ENCODE data around the gene IL1RL2. TPM values are rescaled to one million over a fixed set of nuclear protein-coding genes. Genes with fewer than 3 reads are reported as not detected.
A peak's percentile ranks its signal among the peaks of the same experiment; 100 is the strongest.

The IL1RL2 gene
- total RNA-seq, 1 donor from 2014 or later: 5.2 TPM

DNA sequence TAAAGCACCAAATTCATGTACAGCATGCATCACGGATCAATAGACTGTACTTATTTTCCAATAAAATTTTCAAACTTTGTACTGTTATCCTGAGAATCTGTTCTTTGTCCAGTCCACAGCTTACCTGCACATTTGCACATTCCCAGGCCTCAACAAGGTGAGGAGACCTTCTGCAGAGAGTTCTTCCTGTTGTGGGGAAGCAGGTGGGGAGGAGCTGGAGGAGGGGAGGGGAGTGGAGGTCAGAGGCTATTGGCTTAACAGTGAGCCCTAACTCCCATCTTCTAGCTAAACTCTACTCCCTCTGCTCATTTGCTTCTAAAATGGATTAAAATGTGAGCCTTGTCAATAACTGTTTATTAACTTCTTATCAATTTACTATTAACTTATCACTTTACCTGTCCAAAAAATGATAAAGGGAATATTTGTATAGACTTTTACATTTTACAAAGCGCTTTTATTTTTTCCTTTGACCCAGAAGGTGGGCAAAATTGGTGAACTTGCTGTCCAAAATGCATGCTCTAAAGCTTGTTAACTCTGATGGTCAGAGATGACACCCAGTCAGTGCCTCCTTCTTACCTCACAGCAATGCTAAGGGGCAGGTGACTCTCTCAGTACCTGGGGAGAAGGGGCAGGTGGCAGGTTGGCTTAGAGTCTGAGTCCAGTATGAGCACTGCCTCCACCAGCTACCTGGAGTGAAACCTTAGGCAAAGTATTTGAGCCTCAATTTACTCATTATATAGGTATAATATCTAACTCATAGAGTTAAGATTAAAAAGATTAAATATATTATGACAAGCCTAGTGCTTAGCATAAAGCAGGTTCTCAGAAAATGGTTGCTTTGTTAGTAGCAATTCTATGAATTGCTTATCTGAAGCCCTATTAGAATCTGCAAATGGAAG, 6.8 kb upstream of the IL1RL2 start:
- Histone ChIP-seq H3K27ac (no peak overlapping the region), H3K4me1 (no peaks in the 10 kb centered on the region), H3K4me3 (no peak overlapping the region), H3K36me3 (peaks cover 0 to 34% of the 10 kb centered on the region in 2 donors), H3K9me3 (no peaks in the 10 kb centered on the region), H3K27me3 (no peaks in the 10 kb centered on the region)
- TF ChIP-seq, protein P1, sequence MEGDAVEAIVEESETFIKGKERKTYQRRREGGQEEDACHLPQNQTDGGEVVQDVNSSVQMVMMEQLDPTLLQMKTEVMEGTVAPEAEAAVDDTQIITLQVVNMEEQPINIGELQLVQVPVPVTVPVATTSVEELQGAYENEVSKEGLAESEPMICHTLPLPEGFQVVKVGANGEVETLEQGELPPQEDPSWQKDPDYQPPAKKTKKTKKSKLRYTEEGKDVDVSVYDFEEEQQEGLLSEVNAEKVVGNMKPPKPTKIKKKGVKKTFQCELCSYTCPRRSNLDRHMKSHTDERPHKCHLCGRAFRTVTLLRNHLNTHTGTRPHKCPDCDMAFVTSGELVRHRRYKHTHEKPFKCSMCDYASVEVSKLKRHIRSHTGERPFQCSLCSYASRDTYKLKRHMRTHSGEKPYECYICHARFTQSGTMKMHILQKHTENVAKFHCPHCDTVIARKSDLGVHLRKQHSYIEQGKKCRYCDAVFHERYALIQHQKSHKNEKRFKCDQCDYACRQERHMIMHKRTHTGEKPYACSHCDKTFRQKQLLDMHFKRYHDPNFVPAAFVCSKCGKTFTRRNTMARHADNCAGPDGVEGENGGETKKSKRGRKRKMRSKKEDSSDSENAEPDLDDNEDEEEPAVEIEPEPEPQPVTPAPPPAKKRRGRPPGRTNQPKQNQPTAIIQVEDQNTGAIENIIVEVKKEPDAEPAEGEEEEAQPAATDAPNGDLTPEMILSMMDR (IDR thresholded peaks at IDR 0.05): no peak
- TF ChIP-seq POLR2A (IDR thresholded peaks at IDR 0.05) (no peak), POLR2AphosphoS5 (IDR thresholded peaks at IDR 0.05; ENCODE audit: insufficient read depth in 1 of 2, low read depth in 1 of 2) (no peak)
- no peak for DNase-seq (ENCODE audit: extremely low spot score in 2 of 2)
- intact Hi-C loops (cut with DNase I): no loop called here

DNA sequence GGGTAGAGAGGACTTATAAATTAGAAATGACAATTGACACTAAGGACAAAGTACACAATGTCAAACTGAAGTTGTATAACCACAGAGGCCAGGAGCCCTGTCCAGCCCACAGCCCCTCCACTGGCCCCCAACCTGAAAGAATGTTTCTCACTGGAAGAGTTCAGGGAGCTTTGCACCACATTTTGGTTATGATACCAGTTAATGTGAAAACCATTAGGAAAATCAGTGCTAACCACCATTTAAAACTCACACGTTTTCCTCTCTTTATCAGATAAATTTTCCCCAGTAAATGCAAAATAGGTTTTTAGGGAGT, 6.2 kb upstream of the IL1RL2 start:
- intact Hi-C loops (cut with DNase I): no loop called here
- TF ChIP-seq POLR2A (IDR thresholded peaks at IDR 0.05): no peak
- no peak for TF ChIP-seq POLR2AphosphoS5 (IDR thresholded peaks at IDR 0.05; ENCODE audit: insufficient read depth in 1 of 2, low read depth in 1 of 2)
- TF ChIP-seq, protein P1 (IDR thresholded peaks at IDR 0.05): no peak

DNA sequence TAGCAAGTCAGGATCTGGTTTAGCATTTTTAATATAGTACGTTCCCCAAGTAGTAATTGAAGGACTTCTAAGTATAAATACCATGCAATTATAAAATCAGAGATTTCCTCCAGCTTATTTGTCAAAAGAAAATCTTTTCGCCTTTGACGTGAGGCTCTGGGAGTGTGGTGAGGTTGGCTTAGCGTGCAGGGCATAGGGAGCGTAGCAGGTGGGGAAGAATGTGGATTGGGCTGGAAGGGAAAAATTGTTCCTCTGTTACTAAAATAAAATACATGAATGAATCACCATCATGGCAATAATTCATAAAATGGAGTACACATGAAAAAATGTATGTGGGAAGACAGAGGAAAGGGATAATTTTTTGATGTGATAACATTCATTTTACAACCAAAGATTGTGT, 5.4 kb upstream of the IL1RL2 start:
- peaks cover 0 to 20% of the 10 kb centered on the region in 2 donors for H3K36me3 ChIP-seq
- no peak overlapping the region for H3K4me3 ChIP-seq
- intact Hi-C loops (cut with DNase I): no loop called here
- no peaks in the 10 kb centered on the region for H3K4me1 ChIP-seq
- H3K27me3 ChIP-seq: no peaks in the 10 kb centered on the region
- no peak for DNase-seq (ENCODE audit: extremely low spot score in 2 of 2)
- no peak overlapping the region for H3K27ac ChIP-seq
- TF ChIP-seq, protein P1 (IDR thresholded peaks at IDR 0.05): no peak
- TF ChIP-seq POLR2AphosphoS5 (IDR thresholded peaks at IDR 0.05; ENCODE audit: insufficient read depth in 1 of 2, low read depth in 1 of 2): no peak
- TF ChIP-seq POLR2A (IDR thresholded peaks at IDR 0.05): no peak
- H3K9me3 ChIP-seq: no peaks in the 10 kb centered on the region

More for the DNA sequence above, 6.2 kb upstream of the IL1RL2 start:
- no peak overlapping the region for H3K4me3 ChIP-seq
- no peak for DNase-seq (ENCODE audit: extremely low spot score in 2 of 2)
- no peak overlapping the region for H3K27ac ChIP-seq
- H3K27me3 ChIP-seq: no peaks in the 10 kb centered on the region
- H3K9me3 ChIP-seq: no peaks in the 10 kb centered on the region
- no peaks in the 10 kb centered on the region for H3K4me1 ChIP-seq
- peaks cover 0 to 28% of the 10 kb centered on the region in 2 donors for H3K36me3 ChIP-seq

DNA sequence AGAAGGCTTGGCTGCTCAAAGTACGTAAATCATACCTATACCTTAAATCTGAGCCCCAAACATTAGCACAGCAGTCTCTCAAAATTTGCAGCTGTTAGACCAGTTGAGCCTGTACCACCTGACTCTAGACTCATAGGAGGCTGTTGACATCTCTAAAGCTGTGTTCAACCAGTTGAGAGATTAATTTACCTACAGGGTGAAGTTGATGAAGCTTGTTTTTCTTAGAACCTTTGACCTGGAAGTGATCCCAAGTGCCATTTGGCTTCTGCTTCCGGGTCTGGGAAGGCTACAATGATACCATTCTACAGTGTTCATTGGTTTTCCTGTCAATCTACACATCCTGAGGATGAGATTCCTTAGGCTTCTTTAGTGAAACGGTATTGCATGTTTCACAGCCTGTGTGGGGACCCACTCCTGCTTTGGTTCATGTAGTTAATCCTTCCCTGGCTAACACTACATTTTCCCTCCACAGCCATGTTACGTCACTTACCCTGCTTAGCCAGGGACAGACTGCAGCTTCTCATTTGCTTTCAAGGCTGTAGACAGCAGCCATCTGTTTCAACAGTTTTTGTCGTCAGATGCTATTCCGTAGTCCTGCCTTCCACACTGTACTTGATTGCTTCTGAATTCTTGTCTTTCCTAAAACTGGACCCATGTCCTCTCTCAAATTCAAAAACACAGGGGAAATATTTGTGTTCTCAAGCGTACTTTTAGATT, 4.7 kb upstream of the IL1RL2 start:
- Histone ChIP-seq H3K4me3 (no peak overlapping the region), H3K36me3 (peaks cover 0 to 13% of the 10 kb centered on the region in 2 donors), H3K4me1 (peaks cover 7% of the 10 kb centered on the region), H3K9me3 (no peaks in the 10 kb centered on the region), H3K27me3 (no peaks in the 10 kb centered on the region), H3K27ac (no peak overlapping the region)
- intact Hi-C loops (cut with DNase I): no loop called here
- TF ChIP-seq POLR2A (IDR thresholded peaks at IDR 0.05) (no peak), POLR2AphosphoS5 (IDR thresholded peaks at IDR 0.05; ENCODE audit: insufficient read depth in 1 of 2, low read depth in 1 of 2) (peak in 1 of 2 donors; percentile 55)
- no peak for DNase-seq (ENCODE audit: extremely low spot score in 2 of 2)

DNA sequence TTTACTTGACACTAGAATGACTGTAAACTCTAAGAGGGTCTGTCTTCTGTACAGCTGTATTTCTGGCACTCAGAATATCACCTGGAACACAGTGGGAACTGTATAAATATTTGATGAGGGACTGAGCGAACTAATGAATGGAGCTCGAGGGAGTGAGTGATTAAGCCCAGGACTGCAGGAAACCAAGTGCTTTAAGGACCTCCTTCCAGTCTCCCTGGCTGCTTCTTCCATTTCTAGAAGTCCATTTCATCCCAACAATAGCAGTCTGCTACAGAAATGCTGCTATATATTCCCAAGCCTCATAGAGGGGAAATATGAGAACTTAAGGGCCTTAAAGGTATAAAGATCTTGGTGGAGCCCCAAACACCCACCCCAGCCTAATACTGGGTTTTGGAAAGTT, 2.8 kb upstream of the IL1RL2 start:
- H3K4me3 ChIP-seq: no peak overlapping the region
- peaks cover 10% of the 10 kb centered on the region for H3K4me1 ChIP-seq
- H3K36me3 ChIP-seq: peaks cover 0 to 6% of the 10 kb centered on the region in 2 donors
- intact Hi-C loops (cut with DNase I): no loop called here
- TF ChIP-seq, protein P1 (IDR thresholded peaks at IDR 0.05): no peak
- TF ChIP-seq POLR2A (IDR thresholded peaks at IDR 0.05): no peak
- no peak for TF ChIP-seq POLR2AphosphoS5 (IDR thresholded peaks at IDR 0.05; ENCODE audit: insufficient read depth in 1 of 2, low read depth in 1 of 2)
- DNase-seq (ENCODE audit: extremely low spot score in 2 of 2): no peak
- no peak overlapping the region for H3K27ac ChIP-seq
- H3K9me3 ChIP-seq: no peaks in the 10 kb centered on the region
- no peaks in the 10 kb centered on the region for H3K27me3 ChIP-seq
